ENCODE data around the gene SH3TC2.
A peak's percentile ranks its signal among the peaks of the same experiment; 100 is the strongest.

The SH3TC2 gene

GRCh38 chr5:149012350-149012749 lies 50.5 kb downstream of the SH3TC2 start:
- H3K4me3 ChIP-seq (ENCODE audit: low read depth, low read length) = no peak overlapping the region
- H3K4me1 ChIP-seq (ENCODE audit: control insufficient read depth, insufficient read depth, low read length) = no peaks in the 10 kb centered on the region; the same call in 1 of the 2 replicates
- H3K9me3 ChIP-seq (ENCODE audit: control insufficient read depth, insufficient read depth, low read depth, low read length) = no peaks in the 10 kb centered on the region
- TF ChIP-seq ZNF624 (tag by site-specific recombination; IDR thresholded peaks at IDR 0.05) = no peak
- TF ChIP-seq, protein P1, sequence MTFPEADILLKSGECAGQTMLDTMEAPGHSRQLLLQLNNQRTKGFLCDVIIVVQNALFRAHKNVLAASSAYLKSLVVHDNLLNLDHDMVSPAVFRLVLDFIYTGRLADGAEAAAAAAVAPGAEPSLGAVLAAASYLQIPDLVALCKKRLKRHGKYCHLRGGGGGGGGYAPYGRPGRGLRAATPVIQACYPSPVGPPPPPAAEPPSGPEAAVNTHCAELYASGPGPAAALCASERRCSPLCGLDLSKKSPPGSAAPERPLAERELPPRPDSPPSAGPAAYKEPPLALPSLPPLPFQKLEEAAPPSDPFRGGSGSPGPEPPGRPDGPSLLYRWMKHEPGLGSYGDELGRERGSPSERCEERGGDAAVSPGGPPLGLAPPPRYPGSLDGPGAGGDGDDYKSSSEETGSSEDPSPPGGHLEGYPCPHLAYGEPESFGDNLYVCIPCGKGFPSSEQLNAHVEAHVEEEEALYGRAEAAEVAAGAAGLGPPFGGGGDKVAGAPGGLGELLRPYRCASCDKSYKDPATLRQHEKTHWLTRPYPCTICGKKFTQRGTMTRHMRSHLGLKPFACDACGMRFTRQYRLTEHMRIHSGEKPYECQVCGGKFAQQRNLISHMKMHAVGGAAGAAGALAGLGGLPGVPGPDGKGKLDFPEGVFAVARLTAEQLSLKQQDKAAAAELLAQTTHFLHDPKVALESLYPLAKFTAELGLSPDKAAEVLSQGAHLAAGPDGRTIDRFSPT (tag by site-specific recombination; IDR thresholded peaks at IDR 0.05) = no peak
- peak; percentile 29; the same call in 1 of the 2 replicates for TF ChIP-seq GLIS1 (tag by site-specific recombination; IDR thresholded peaks at IDR 0.05)
- TF ChIP-seq, protein P2, sequence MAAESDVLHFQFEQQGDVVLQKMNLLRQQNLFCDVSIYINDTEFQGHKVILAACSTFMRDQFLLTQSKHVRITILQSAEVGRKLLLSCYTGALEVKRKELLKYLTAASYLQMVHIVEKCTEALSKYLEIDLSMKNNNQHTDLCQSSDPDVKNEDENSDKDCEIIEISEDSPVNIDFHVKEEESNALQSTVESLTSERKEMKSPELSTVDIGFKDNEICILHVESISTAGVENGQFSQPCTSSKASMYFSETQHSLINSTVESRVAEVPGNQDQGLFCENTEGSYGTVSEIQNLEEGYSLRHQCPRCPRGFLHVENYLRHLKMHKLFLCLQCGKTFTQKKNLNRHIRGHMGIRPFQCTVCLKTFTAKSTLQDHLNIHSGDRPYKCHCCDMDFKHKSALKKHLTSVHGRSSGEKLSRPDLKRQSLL (tag by site-specific recombination; IDR thresholded peaks at IDR 0.05) = no peak
- no peak for TF ChIP-seq MEIS1 (CRISPR knock-in tag; IDR thresholded peaks at IDR 0.05; ENCODE audit: borderline replicate concordance)
- CTCF ChIA-PET = interaction anchor here (0.6 to 4.1 kb wide), 6 partner anchors 10 to 279 kb away, joined by 3 to 21 read pairs (median 4); no protein-coding TSS in a partner anchor
- POLR2A ChIA-PET = no interaction called here
- H3K27ac ChIP-seq (ENCODE audit: extremely low read depth, low read depth, low read length) = no peak overlapping the region
- no peaks in the 10 kb centered on the region for H3K36me3 ChIP-seq (ENCODE audit: control insufficient read depth in 2 of 2, insufficient read depth in 1 of 2, low read length in 2 of 2)

DNA sequence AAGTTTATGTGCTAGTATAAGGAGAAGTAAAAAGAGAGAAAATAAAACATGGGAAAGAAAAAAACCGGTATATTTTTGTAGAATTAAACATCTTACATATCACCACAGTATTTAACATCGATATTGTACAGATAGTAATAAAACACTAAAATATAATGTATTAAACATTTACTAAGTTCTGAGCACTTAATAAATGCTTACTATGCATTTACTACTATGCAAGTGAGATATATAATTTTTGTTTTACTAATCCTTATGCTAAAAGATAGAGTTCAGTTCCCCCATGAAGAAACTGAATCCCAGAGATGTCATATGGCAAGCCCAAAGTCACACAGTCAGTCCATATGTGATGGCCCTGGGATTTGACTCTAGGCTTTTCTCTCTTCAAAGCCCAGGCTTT lies 51.1 kb downstream of the SH3TC2 start:
- ChIA-PET CTCF (interaction anchor here (0.7 to 4.1 kb wide), 6 partner anchors 9 to 569 kb away, joined by 3 to 21 read pairs (median 4); no protein-coding TSS in a partner anchor), POLR2A (no interaction called here)
- TF ChIP-seq ZNF561 (tag by site-specific recombination; IDR thresholded peaks at IDR 0.05; ENCODE audit: borderline replicate concordance) (no peak), ZNF404 (tag by site-specific recombination; IDR thresholded peaks at IDR 0.05) (no peak), ZNF791 (tag by site-specific recombination; IDR thresholded peaks at IDR 0.05) (no peak), ZNF2 (tag by site-specific recombination; IDR thresholded peaks at IDR 0.05) (no peak), REST (tag by site-specific recombination; IDR thresholded peaks at IDR 0.05) (no peak), ZNF121 (tag by site-specific recombination; IDR thresholded peaks at IDR 0.05) (no peak), KLF7 (tag by site-specific recombination; IDR thresholded peaks at IDR 0.05; ENCODE audit: borderline replicate concordance) (no peak), ZFP3 (tag by site-specific recombination; IDR thresholded peaks at IDR 0.05; ENCODE audit: low read depth) (no peak), ZNF76 (tag by site-specific recombination; IDR thresholded peaks at IDR 0.05; ENCODE audit: borderline replicate concordance, low read depth) (no peak)
- TF ChIP-seq, protein P3, sequence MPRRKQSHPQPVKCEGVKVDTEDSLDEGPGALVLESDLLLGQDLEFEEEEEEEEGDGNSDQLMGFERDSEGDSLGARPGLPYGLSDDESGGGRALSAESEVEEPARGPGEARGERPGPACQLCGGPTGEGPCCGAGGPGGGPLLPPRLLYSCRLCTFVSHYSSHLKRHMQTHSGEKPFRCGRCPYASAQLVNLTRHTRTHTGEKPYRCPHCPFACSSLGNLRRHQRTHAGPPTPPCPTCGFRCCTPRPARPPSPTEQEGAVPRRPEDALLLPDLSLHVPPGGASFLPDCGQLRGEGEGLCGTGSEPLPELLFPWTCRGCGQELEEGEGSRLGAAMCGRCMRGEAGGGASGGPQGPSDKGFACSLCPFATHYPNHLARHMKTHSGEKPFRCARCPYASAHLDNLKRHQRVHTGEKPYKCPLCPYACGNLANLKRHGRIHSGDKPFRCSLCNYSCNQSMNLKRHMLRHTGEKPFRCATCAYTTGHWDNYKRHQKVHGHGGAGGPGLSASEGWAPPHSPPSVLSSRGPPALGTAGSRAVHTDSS (tag by site-specific recombination; IDR thresholded peaks at IDR 0.05) = no peak
- TF ChIP-seq, protein P4, sequence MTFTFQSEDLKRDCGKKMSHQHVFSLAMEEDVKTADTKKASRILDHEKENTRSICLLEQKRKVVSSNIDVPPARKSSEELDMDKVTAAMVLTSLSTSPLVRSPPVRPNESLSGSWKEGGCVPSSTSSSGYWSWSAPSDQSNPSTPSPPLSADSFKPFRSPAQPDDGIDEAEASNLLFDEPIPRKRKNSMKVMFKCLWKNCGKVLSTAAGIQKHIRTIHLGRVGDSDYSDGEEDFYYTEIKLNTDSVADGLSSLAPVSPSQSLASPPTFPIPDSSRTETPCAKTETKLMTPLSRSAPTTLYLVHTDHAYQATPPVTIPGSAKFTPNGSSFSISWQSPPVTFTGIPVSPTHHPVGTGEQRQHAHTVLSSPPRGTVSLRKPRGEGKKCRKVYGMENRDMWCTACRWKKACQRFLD (tag by site-specific recombination; IDR thresholded peaks at IDR 0.05) = no peak
- TF ChIP-seq, protein P5, sequence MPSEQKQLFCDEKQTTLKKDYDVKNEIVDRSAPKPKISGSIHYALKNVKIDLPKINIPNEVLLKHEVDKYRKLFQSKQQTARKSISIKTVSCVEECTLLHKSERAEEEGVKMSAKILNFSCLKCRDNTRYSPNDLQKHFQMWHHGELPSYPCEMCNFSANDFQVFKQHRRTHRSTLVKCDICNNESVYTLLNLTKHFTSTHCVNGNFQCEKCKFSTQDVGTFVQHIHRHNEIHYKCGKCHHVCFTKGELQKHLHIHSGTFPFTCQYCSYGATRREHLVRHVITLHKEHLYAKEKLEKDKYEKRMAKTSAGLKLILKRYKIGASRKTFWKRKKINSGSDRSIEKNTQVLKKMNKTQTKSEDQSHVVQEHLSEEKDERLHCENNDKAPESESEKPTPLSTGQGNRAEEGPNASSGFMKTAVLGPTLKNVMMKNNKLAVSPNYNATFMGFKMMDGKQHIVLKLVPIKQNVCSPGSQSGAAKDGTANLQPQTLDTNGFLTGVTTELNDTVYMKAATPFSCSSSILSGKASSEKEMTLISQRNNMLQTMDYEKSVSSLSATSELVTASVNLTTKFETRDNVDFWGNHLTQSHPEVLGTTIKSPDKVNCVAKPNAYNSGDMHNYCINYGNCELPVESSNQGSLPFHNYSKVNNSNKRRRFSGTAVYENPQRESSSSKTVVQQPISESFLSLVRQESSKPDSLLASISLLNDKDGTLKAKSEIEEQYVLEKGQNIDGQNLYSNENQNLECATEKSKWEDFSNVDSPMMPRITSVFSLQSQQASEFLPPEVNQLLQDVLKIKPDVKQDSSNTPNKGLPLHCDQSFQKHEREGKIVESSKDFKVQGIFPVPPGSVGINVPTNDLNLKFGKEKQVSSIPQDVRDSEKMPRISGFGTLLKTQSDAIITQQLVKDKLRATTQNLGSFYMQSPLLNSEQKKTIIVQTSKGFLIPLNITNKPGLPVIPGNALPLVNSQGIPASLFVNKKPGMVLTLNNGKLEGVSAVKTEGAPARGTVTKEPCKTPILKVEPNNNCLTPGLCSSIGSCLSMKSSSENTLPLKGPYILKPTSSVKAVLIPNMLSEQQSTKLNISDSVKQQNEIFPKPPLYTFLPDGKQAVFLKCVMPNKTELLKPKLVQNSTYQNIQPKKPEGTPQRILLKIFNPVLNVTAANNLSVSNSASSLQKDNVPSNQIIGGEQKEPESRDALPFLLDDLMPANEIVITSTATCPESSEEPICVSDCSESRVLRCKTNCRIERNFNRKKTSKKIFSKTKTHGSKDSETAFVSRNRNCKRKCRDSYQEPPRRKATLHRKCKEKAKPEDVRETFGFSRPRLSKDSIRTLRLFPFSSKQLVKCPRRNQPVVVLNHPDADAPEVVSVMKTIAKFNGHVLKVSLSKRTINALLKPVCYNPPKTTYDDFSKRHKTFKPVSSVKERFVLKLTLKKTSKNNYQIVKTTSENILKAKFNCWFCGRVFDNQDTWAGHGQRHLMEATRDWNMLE (tag by site-specific recombination; conservative IDR thresholded peaks at IDR 0.05; ENCODE audit: low read depth) = no peak

More for the DNA sequence above, 51.1 kb downstream of the SH3TC2 start:
- H3K27ac ChIP-seq (ENCODE audit: extremely low read depth, low read depth, low read length) = no peak overlapping the region
- H3K4me3 ChIP-seq (ENCODE audit: low read depth, low read length) = no peak overlapping the region
- no peaks in the 10 kb centered on the region for H3K4me1 ChIP-seq (ENCODE audit: control insufficient read depth, insufficient read depth, low read length)
- no peaks in the 10 kb centered on the region for H3K9me3 ChIP-seq (ENCODE audit: control insufficient read depth, insufficient read depth, low read depth, low read length)
- no peaks in the 10 kb centered on the region for H3K36me3 ChIP-seq (ENCODE audit: control insufficient read depth in 2 of 2, insufficient read depth in 1 of 2, low read length in 2 of 2)

Measured in HEK293 (cell line).